Fibroblast of villous mesenchyme (primary cell): ENCODE results near the gene RORB. TPM values are rescaled to one million over a fixed set of nuclear protein-coding genes. Genes with fewer than 3 reads are reported as not detected.

Experiments used
- DNase-seq: peaks from one replicate; pipeline ENCODE4 v3.0.0-alpha.2; 2010; ENCODE audit warnings: low read depth
- H3K4me3 ChIP-seq: 2 replicates; pipeline ENCODE4 v1.5.1; 2011; ENCODE audit warnings: low read depth, mild to moderate bottlenecking, low read length
- total RNA-seq: library from RNA; depleted of rRNA; stranded (reverse); fragments of >200 nt; gene quantifications from 2 replicates; pipeline ENCODE4 v1.2.3, GENCODE V29; 2012
- TF ChIP-seq, protein P1 (sequence below): IDR thresholded peaks from 2 replicates; pipeline ENCODE4 v1.5.1; 2012; ENCODE audit warnings: low read depth, mild to moderate bottlenecking, low read length; ENCODE audit not compliant: insufficient read depth

Gene RORB
- total RNA-seq, 1 donor, result 5.6 TPM

DNA sequence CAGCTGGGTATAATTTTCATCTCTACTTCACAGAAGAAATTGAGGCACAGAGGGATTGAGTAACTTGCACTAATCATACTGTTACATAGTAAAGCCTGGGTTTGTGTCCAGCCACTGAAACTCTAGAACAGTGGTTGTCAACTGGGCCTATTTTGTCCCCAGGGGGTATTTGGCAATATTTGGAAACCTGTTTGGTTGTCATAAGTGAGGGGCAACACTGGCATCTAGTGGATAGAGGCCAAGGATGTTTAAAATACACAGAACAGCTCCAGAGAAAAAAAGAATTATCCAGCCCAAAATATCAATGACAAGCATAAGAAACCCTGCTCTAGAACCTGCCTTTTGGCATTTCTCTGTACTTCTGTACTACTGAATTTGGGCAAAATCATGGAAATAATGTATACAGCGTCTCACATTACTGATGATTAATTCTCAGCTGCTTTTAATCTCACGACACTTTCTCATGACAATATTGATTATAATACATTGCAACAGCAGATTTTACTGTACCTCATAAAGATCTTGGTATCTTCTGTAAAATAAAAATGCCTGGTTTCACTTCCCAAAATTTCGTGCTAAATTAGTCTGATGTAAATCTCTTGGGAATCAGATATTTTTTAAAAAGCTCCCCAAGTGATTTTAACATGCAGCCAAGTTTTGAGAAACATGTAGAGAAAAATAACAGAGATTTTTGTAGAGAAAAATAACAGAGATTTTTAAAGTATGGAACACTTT is 112.7 kb downstream of the RORB start:
- DNase-seq, result no peak
- TF ChIP-seq, protein P1, sequence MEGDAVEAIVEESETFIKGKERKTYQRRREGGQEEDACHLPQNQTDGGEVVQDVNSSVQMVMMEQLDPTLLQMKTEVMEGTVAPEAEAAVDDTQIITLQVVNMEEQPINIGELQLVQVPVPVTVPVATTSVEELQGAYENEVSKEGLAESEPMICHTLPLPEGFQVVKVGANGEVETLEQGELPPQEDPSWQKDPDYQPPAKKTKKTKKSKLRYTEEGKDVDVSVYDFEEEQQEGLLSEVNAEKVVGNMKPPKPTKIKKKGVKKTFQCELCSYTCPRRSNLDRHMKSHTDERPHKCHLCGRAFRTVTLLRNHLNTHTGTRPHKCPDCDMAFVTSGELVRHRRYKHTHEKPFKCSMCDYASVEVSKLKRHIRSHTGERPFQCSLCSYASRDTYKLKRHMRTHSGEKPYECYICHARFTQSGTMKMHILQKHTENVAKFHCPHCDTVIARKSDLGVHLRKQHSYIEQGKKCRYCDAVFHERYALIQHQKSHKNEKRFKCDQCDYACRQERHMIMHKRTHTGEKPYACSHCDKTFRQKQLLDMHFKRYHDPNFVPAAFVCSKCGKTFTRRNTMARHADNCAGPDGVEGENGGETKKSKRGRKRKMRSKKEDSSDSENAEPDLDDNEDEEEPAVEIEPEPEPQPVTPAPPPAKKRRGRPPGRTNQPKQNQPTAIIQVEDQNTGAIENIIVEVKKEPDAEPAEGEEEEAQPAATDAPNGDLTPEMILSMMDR, result no peak
- H3K4me3 ChIP-seq, result no peak overlapping the region

DNA sequence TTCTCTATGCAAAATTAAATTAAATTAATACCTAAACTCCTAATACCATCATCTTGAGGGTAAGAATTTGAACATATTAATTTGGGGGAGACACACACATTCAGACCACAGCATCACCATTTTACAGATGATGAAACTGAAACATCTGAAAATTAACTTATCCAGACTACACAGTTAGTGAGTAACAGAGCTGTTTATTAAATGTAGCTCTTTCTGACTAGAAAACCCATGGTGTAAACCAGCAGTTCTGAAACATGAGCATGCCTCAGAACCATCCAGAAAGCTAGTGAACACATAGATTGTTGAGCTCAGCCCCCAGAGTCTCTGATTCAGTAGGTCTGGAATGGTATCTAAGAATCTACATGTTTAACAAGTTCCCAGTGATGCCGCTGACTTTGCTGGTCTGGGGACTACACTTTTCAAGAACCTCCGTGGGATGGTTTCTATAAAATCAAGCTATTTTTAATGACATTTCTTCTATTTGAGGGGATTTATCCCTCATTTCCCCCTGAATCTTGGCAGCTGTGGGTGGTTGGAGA is 113.5 kb downstream of the RORB start:
- TF ChIP-seq, protein P1, result no peak
- no peak overlapping the region for H3K4me3 ChIP-seq
- no peak for DNase-seq

DNA sequence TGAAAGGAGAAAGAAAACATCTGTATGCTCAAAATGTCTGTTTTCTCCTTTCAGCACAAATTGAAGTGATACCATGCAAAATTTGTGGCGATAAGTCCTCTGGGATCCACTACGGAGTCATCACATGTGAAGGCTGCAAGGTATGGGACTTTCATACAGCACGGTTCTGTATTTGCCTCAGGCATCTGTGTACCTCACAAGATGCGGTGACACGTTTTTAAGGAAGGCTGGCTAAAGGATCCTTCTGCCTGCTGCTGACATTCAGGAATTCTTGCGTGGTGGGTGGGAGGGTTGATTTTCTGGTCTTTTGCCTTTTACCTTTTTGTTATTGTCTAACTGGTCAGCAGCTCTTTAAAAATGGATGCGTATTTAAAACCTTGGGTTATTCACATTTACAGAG is 133.1 kb downstream of the RORB start:
- TF ChIP-seq, protein P1, result no peak
- no peak for DNase-seq

DNA sequence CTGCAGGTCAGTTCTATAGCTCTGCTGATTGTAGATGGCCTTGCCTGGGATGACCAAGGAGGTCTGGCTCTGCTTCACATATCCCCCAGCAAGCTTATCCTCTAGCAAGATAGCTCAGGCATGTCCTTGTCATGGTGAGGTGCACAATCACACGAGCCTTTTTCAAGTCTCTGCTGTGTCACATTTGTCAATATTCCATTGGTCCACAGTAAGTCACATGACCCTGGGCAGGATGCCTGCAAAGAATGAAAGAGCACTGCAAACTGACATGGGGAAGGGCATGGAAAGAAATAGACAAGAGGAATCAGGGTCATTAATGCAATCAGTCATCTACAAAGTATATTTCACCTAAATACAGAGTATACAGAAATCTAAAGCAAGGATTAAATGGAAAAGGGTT is 142.0 kb downstream of the RORB start:
- TF ChIP-seq, protein P1, result no peak
- no peak for DNase-seq

More for the DNA sequence above, 133.1 kb downstream of the RORB start:
- H3K4me3 ChIP-seq, result no peak overlapping the region

DNA sequence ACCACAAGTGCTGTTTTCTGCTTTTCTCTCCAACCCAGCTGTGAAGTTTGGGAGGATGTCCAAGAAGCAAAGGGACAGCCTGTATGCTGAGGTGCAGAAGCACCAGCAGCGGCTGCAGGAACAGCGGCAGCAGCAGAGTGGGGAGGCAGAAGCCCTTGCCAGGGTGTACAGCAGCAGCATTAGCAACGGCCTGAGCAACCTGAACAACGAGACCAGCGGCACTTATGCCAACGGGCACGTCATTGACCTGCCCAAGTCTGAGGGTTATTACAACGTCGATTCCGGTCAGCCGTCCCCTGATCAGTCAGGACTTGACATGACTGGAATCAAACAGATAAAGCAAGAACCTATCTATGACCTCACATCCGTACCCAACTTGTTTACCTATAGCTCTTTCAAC is 145.2 kb downstream of the RORB start:
- no peak for DNase-seq
- H3K4me3 ChIP-seq, result no peak overlapping the region
- TF ChIP-seq, protein P1, result no peak

More for the DNA sequence above, 142.0 kb downstream of the RORB start:
- no peak overlapping the region for H3K4me3 ChIP-seq

DNA sequence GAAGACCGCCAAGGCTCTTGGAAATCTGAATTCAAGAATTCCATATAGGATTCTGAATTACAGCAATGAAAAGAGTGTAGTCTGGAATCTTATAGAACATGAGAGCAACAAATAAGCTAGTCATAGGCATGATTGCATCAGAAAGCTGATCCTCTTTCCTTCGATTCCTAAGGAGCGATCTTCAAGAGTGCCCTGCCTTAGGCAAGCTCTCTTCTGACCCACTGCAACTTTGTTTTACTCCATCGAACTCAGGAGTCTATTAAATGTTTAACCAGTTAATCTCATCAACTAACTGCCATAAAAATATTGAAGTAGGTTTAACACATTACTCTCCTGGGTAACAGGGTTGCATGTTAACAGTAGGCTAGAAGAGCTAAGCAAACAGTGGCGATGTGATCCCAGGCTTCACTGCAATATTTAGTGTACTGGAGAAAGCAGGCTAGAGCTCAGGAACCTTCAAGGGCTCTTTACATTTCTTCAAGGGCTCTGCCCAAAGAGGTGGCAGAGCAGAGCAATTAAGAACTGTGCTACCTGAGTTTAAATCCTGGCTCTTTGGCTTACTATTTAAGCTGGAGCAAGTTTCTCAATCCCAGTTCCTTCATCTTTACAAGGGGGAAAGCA is 146.3 kb downstream of the RORB start:
- no peak for DNase-seq
- no peak overlapping the region for H3K4me3 ChIP-seq
- TF ChIP-seq, protein P1, result no peak
